GM23338 (cell line): Measurements from ENCODE around the gene NTRK3. TPM values are rescaled to one million over a fixed set of nuclear protein-coding genes. Genes with fewer than 3 reads are reported as not detected.

ENCODE experiments used
- ATAC-seq: fragments of 200-7000 bp; cut with Tn5 transposase; 3 replicates; pipeline ENCODE4 v1.9.1; 2020
- DNase-seq: peaks from one replicate; pipeline ENCODE4 v3.0.0-alpha.2; 2015; ENCODE audit warnings: low spot score
- H2AFZ ChIP-seq: fragments of 200-600 bp; sonication (generic); 2 replicates; pipeline ENCODE4 v1.8.0; 2016; ENCODE audit warnings: antibody characterized with exemption, mild to moderate bottlenecking, moderate library complexity
- H3F3A ChIP-seq: fragments of 200-600 bp; sonication (generic); replicated peaks from 2 replicates; pipeline ENCODE4 v1.8.0; 2017; ENCODE audit warnings: antibody characterized with exemption, mixed run types, low read depth
- H3K27ac ChIP-seq: fragments of 200-600 bp; sonication (generic); 2 replicates; pipeline ENCODE4 v1.6.1; 2016; ENCODE audit warnings: low read depth
- H3K27me3 ChIP-seq: fragments of 200-600 bp; sonication (generic); 2 replicates; pipeline ENCODE4 v1.8.0; 2016; ENCODE audit warnings: mild to moderate bottlenecking, mixed run types, moderate library complexity; ENCODE audit not compliant: insufficient read depth
- H3K36me3 ChIP-seq: fragments of 200-600 bp; sonication (generic); 2 replicates; pipeline ENCODE4 v1.8.0; 2016; ENCODE audit warnings: mild to moderate bottlenecking; ENCODE audit not compliant: insufficient read depth
- H3K4me1 ChIP-seq: fragments of 200-600 bp; sonication (generic); 2 replicates; pipeline ENCODE4 v1.8.0; 2016; ENCODE audit warnings: mild to moderate bottlenecking, moderate library complexity; ENCODE audit not compliant: insufficient read depth
- H3K4me2 ChIP-seq: fragments of 200-600 bp; sonication (generic); 2 replicates; pipeline ENCODE4 v1.7.1; 2017; ENCODE audit warnings: mixed run types
- H3K4me3 ChIP-seq: fragments of 200-600 bp; sonication (generic); 2 replicates; pipeline ENCODE4 v1.6.1; 2016; ENCODE audit warnings: mixed run types
- H3K79me2 ChIP-seq: fragments of 200-600 bp; sonication (generic); replicated peaks from 2 replicates; pipeline ENCODE4 v1.8.0; 2017; ENCODE audit warnings: mild to moderate bottlenecking; ENCODE audit not compliant: insufficient read depth
- H3K9me2 ChIP-seq: fragments of 200-600 bp; sonication (generic); 2 replicates; pipeline ENCODE4 v1.8.0; 2017; ENCODE audit not compliant: insufficient read depth
- H4K20me1 ChIP-seq: fragments of 200-600 bp; sonication (generic); replicated peaks from 2 replicates; pipeline ENCODE4 v1.8.0; 2017; ENCODE audit warnings: mild to moderate bottlenecking; ENCODE audit not compliant: insufficient read depth
- H3K27ac Mint-ChIP-seq: 2 replicates; pipeline ENCODE4 v1.8.0; 2020; ENCODE audit warnings: inconsistent platforms, mild to moderate bottlenecking, moderate library complexity, mixed read lengths
- H3K27me3 Mint-ChIP-seq: 3 replicates; pipeline ENCODE4 v1.8.0; 2022; ENCODE audit warnings: low read depth, mild to moderate bottlenecking, moderate library complexity, mixed read lengths, inconsistent platforms; ENCODE audit not compliant: insufficient read depth, poor library complexity
- H3K36me3 Mint-ChIP-seq: 3 replicates; pipeline ENCODE4 v1.8.0; 2021; ENCODE audit warnings: low read depth, mild to moderate bottlenecking, inconsistent platforms, moderate library complexity, mixed read lengths
- H3K4me1 Mint-ChIP-seq: 3 replicates; pipeline ENCODE4 v1.8.0; 2020; ENCODE audit warnings: mild to moderate bottlenecking, inconsistent platforms, mixed read lengths
- H3K4me3 Mint-ChIP-seq: 3 replicates; pipeline ENCODE4 v1.8.0; 2021; ENCODE audit warnings: moderate library complexity, mild to moderate bottlenecking, inconsistent platforms, mixed read lengths
- H3K9me3 Mint-ChIP-seq: 3 replicates; pipeline ENCODE4 v1.8.0; 2020; ENCODE audit warnings: moderate library complexity, mild to moderate bottlenecking, inconsistent platforms, mixed read lengths
- CREB1 ChIP-seq: fragments of 250-450 bp; sonication (Bioruptor Pico); IDR thresholded peaks from 2 replicates; pipeline ENCODE4 v1.5.0; 2020; ENCODE audit warnings: low read depth, mild to moderate bottlenecking, moderate library complexity
- CTCF ChIP-seq, 2 experiments: fragments of 200-600 bp in 1 of 2; sonication (generic) in 1 of 2; conservative IDR thresholded peaks; 2 replicates each; pipeline versions ENCODE4 v1.5.1 to v1.6.1; 2016 to 2017; ENCODE audit warnings: antibody characterized with exemption in 2 of 2, low read depth in 2 of 2, mild to moderate bottlenecking in 2 of 2, moderate library complexity in 1 of 2
- ETS1 ChIP-seq: IDR thresholded peaks from 2 replicates; pipeline ENCODE4 v1.6.1; 2016; ENCODE audit warnings: antibody characterized with exemption
- EZH2 ChIP-seq: fragments of 200-600 bp; sonication (generic); IDR thresholded peaks from one replicate; pipeline ENCODE4 v1.8.0; 2017; ENCODE audit warnings: antibody characterized with exemption, mild to moderate bottlenecking, low read depth; ENCODE audit not compliant: unreplicated experiment
- EZH2phosphoT487 ChIP-seq: fragments of 200-600 bp; sonication (generic); IDR thresholded peaks from one replicate; pipeline ENCODE4 v1.8.1; 2018; ENCODE audit warnings: antibody characterized with exemption; ENCODE audit not compliant: unreplicated experiment
- JUNB ChIP-seq: IDR thresholded peaks from one replicate; pipeline ENCODE4 v1.6.1; 2016; ENCODE audit warnings: antibody characterized with exemption; ENCODE audit not compliant: unreplicated experiment
- NANOG ChIP-seq: IDR thresholded peaks from 2 replicates; pipeline ENCODE4 v1.6.1; 2016; ENCODE audit warnings: antibody characterized with exemption, borderline replicate concordance
- POLR2AphosphoS5 ChIP-seq: IDR thresholded peaks from 2 replicates; pipeline ENCODE4 v1.6.1; 2016; ENCODE audit warnings: antibody characterized with exemption, low read depth
- REST ChIP-seq: IDR thresholded peaks from one replicate; pipeline ENCODE4 v1.6.1; 2018; ENCODE audit warnings: antibody characterized with exemption; ENCODE audit not compliant: unreplicated experiment
- STAT1 ChIP-seq: IDR thresholded peaks from one replicate; pipeline ENCODE4 v1.6.1; 2016; ENCODE audit warnings: antibody characterized with exemption; ENCODE audit not compliant: unreplicated experiment
- ZNF114 ChIP-seq: fragments of 250-450 bp; sonication (Bioruptor Pico); IDR thresholded peaks from 2 replicates; pipeline ENCODE4 v1.5.0; 2020; ENCODE audit warnings: mild to moderate bottlenecking, moderate library complexity
- ZNF331 ChIP-seq: fragments of 250-450 bp; sonication (Bioruptor Pico); IDR thresholded peaks from 2 replicates; pipeline ENCODE4 v1.5.0; 2020; ENCODE audit warnings: low read depth, mild to moderate bottlenecking, moderate library complexity
- ZNF462 ChIP-seq: fragments of 250-450 bp; sonication (Bioruptor Pico); IDR thresholded peaks from 2 replicates; pipeline ENCODE4 v1.5.0; 2020; ENCODE audit warnings: mild to moderate bottlenecking, moderate library complexity
- polyA plus RNA-seq: library from polyadenylated mRNA; unstranded; fragments of >200 nt; fragmentation: Nextera tagmentation; extraction: Ambion mirVana; gene quantifications from 2 replicates; pipeline ENCODE4 v1.2.1, GENCODE V29; 2016
- total RNA-seq: library from RNA; depleted of rRNA; stranded (reverse); fragments of >200 nt; shearing (Covaris generic); gene quantifications from 2 replicates; pipeline ENCODE4 v1.2.3, GENCODE V29; 2014

Gene NTRK3
- total and polyA plus RNA-seq, 2 experiments from 2014 or later: 3.1 to 5.3 TPM

GRCh38 chr15:88133795-88134194, 122.7 kb downstream of the NTRK3 start:
- no peak for TF ChIP-seq CTCF (conservative IDR thresholded peaks at IDR 0.05; ENCODE audit: low read depth in 2 of 2)
- TF ChIP-seq NANOG: no peak
- no peak for TF ChIP-seq REST
- TF ChIP-seq JUNB: no peak
- TF ChIP-seq STAT1: no peak
- TF ChIP-seq CREB1 (CRISPR knock-in tag): no peak
- no peak for TF ChIP-seq EZH2phosphoT487
- no peak for TF ChIP-seq ZNF462 (CRISPR knock-in tag)
- no peak for TF ChIP-seq ZNF331 (CRISPR knock-in tag)
- TF ChIP-seq ZNF114 (CRISPR knock-in tag): no peak
- no peak for TF ChIP-seq POLR2AphosphoS5
- TF ChIP-seq ETS1: no peak
- TF ChIP-seq EZH2: no peak
- H4K20me1 ChIP-seq: no peaks in the 10 kb centered on the region
- peaks cover 20% of the 10 kb centered on the region for H3K36me3 Mint-ChIP-seq
- peaks cover 6% of the 10 kb centered on the region; the same call in 2 of the 3 replicates for H3K9me3 Mint-ChIP-seq
- no peak overlapping the region for H3K4me3 ChIP-seq
- H3K27ac ChIP-seq: no peak overlapping the region
- no peaks in the 10 kb centered on the region for H3K36me3 ChIP-seq
- H3K79me2 ChIP-seq: no peaks in the 10 kb centered on the region
- H3K9me2 ChIP-seq: peaks cover 7% of the 10 kb centered on the region; the same call in 1 of the 2 replicates
- H3K4me2 ChIP-seq: no peak overlapping the region
- no peaks in the 10 kb centered on the region for H3K4me1 Mint-ChIP-seq
- DNase-seq (no peak), ATAC-seq (no peak)
- no peaks in the 10 kb centered on the region for H3K4me1 ChIP-seq
- H3F3A ChIP-seq: no peaks in the 10 kb centered on the region
- no peak overlapping the region for H3K4me3 Mint-ChIP-seq
- H2AFZ ChIP-seq: no peak overlapping the region
- peaks cover 2% of the 10 kb centered on the region for H3K27me3 Mint-ChIP-seq
- no peaks in the 10 kb centered on the region for H3K27me3 ChIP-seq
- no peak overlapping the region for H3K27ac Mint-ChIP-seq
